IMR-90 (cell line): ENCODE measurements around the gene CCDC88C. TPM values are rescaled to one million over a fixed set of nuclear protein-coding genes. Genes with fewer than 3 reads are reported as not detected.

Source experiments
- ATAC-seq: fragments of 200-7000 bp; cut with Tn5 transposase; 2 replicates; pipeline ENCODE4 v1.9.1; 2020; ENCODE audit warnings: low read depth, mild to moderate bottlenecking, moderate library complexity
- BruUV-seq: library from RNA; stranded (reverse); fragments of 400-500 nt; replicated peaks from 2 replicates; lab custom pipeline; 2021; lab: Mats Ljungman, UMichigan
- CTCF ChIA-PET: fragments of 300-600 bp; formaldehyde crosslinking; extraction: SDS; loops from one replicate; lab custom pipeline; 2021; ENCODE audit warnings: antibody characterized with exemption; lab: Yijun Ruan, JAX
- POLR2A ChIA-PET: fragments of 300-600 bp; sonication (Branson Sonifier 250); formaldehyde crosslinking; loops from one replicate; lab custom pipeline; 2022; ENCODE audit warnings: antibody characterized with exemption; ENCODE audit not compliant: unreplicated experiment; lab: Charles Lee
- DNase-seq: peaks from one replicate; pipeline ENCODE4 v3.0.0; 2013
- H2AFZ ChIP-seq: replicated peaks from 2 replicates; pipeline ENCODE3; 2013; ENCODE audit warnings: low read length, mild to moderate bottlenecking; ENCODE audit not compliant: poor library complexity
- H2AK5ac ChIP-seq: 2 replicates; pipeline ENCODE4 v1.6.1; 2013; ENCODE audit warnings: low read depth, low read length, inconsistent platforms
- H2AK9ac ChIP-seq: replicated peaks from 2 replicates; pipeline ENCODE3; 2013; ENCODE audit warnings: mild to moderate bottlenecking, low read depth, low read length, moderate library complexity; ENCODE audit not compliant: poor library complexity
- H2BK120ac ChIP-seq: 2 replicates; pipeline ENCODE4 v1.6.1; 2013; ENCODE audit warnings: low read depth, low read length, inconsistent platforms
- H2BK15ac ChIP-seq: 3 replicates; pipeline ENCODE4 v1.6.1; 2013; ENCODE audit warnings: low read depth, low read length, inconsistent platforms
- H2BK20ac ChIP-seq: 2 replicates; pipeline ENCODE4 v1.6.1; 2013; ENCODE audit warnings: low read depth, mild to moderate bottlenecking, inconsistent platforms, low read length, moderate library complexity
- H2BK5ac ChIP-seq: 2 replicates; pipeline ENCODE4 v1.6.1; 2013; ENCODE audit warnings: mild to moderate bottlenecking, low read depth, low read length, inconsistent platforms; ENCODE audit not compliant: poor library complexity, severe bottlenecking
- H3K14ac ChIP-seq: replicated peaks from 2 replicates; pipeline ENCODE4 v1.6.1; 2013; ENCODE audit warnings: low read depth, low read length, inconsistent platforms
- H3K18ac ChIP-seq: 2 replicates; pipeline ENCODE4 v1.6.1; 2013; ENCODE audit warnings: low read depth, low read length, control low read depth
- H3K23ac ChIP-seq: 2 replicates; pipeline ENCODE4 v1.6.1; 2013; ENCODE audit warnings: low read depth, low read length, inconsistent platforms
- H3K27ac ChIP-seq: 2 replicates; pipeline ENCODE4 v1.5.1; 2013; ENCODE audit warnings: mild to moderate bottlenecking, control low read depth, low read length; ENCODE audit not compliant: insufficient read depth
- H3K27me3 ChIP-seq: 2 replicates; pipeline ENCODE4 v1.6.1; 2013; ENCODE audit warnings: low read length; ENCODE audit not compliant: control insufficient read depth, insufficient read depth
- H3K36me3 ChIP-seq: 2 replicates; pipeline ENCODE4 v1.6.1; 2013; ENCODE audit warnings: low read length, mixed read lengths; ENCODE audit not compliant: control insufficient read depth, insufficient read depth
- H3K4ac ChIP-seq: 2 replicates; pipeline ENCODE4 v1.6.1; 2013; ENCODE audit warnings: low read depth, low read length, inconsistent platforms
- H3K4me1 ChIP-seq: 2 replicates; pipeline ENCODE4 v1.6.1; 2013; ENCODE audit warnings: low read length, mixed read lengths; ENCODE audit not compliant: control insufficient read depth, insufficient read depth
- H3K4me2 ChIP-seq: 2 replicates; pipeline ENCODE4 v1.6.1; 2013; ENCODE audit warnings: low read depth, mild to moderate bottlenecking, control low read depth, low read length, moderate library complexity
- H3K4me3 ChIP-seq: 2 replicates; pipeline ENCODE4 v1.5.1; 2013; ENCODE audit warnings: low read depth, mild to moderate bottlenecking, control low read depth, low read length, moderate library complexity; ENCODE audit not compliant: insufficient read depth
- H3K56ac ChIP-seq: 2 replicates; pipeline ENCODE4 v1.6.1; 2013; ENCODE audit warnings: low read length, inconsistent platforms; ENCODE audit not compliant: insufficient read depth; ENCODE audit errors: extremely low read depth
- H3K79me1 ChIP-seq, 2 experiments: 2 replicates each; pipeline ENCODE4 v1.6.1; 2013; ENCODE audit warnings: low read length in 2 of 2, inconsistent platforms in 1 of 2, low read depth in 1 of 2
- H3K9ac ChIP-seq: 2 replicates; pipeline ENCODE4 v1.6.1; 2013; ENCODE audit warnings: low read depth, low read length, control low read depth
- H3K9me1 ChIP-seq: 2 replicates; pipeline ENCODE4 v1.6.1; 2013; ENCODE audit warnings: low read length, inconsistent platforms; ENCODE audit not compliant: insufficient read depth
- H3K9me3 ChIP-seq: 2 replicates; pipeline ENCODE4 v1.6.1; 2013; ENCODE audit warnings: low read length; ENCODE audit not compliant: control insufficient read depth, insufficient read depth
- H4K20me1 ChIP-seq: 2 replicates; pipeline ENCODE4 v1.6.1; 2013; ENCODE audit warnings: low read length, inconsistent platforms; ENCODE audit not compliant: insufficient read depth
- H4K5ac ChIP-seq: 2 replicates; pipeline ENCODE4 v1.6.1; 2013; ENCODE audit warnings: mild to moderate bottlenecking, low read depth, low read length, control low read depth
- H4K8ac ChIP-seq, 2 experiments: 2 replicates each; pipeline ENCODE4 v1.6.1; 2013; ENCODE audit warnings: low read depth in 2 of 2, low read length in 2 of 2, control low read depth in 1 of 2, inconsistent platforms in 1 of 2
- H4K91ac ChIP-seq: 2 replicates; pipeline ENCODE4 v1.6.1; 2013; ENCODE audit warnings: low read depth, low read length, inconsistent platforms; ENCODE audit not compliant: insufficient read depth
- BHLHE40 ChIP-seq: fragments of 150-350 bp; IDR thresholded peaks from 2 replicates; pipeline ENCODE4 v1.6.1; 2016; ENCODE audit warnings: mild to moderate bottlenecking, low read depth, low read length
- CEBPB ChIP-seq: IDR thresholded peaks from 2 replicates; pipeline ENCODE4 v1.6.1; 2012; ENCODE audit warnings: low read depth, low read length, improper control_type of control experiment
- CHD1 ChIP-seq: IDR thresholded peaks from 2 replicates; pipeline ENCODE4 v1.6.1; 2012; ENCODE audit warnings: low read depth, low read length, improper control_type of control experiment
- CTCF ChIP-seq: conservative IDR thresholded peaks from 2 replicates; pipeline ENCODE4 v1.5.1; 2012; ENCODE audit warnings: mild to moderate bottlenecking, low read depth, low read length, improper control_type of control experiment
- ELK1 ChIP-seq: fragments of 150-350 bp; IDR thresholded peaks from 2 replicates; pipeline ENCODE4 v1.6.1; 2016; ENCODE audit warnings: low read depth, mild to moderate bottlenecking, low read length, moderate library complexity, borderline replicate concordance
- FOS ChIP-seq: fragments of 150-350 bp; IDR thresholded peaks from 2 replicates; pipeline ENCODE4 v1.6.1; 2016; ENCODE audit warnings: low read depth, low read length
- MAFK ChIP-seq: IDR thresholded peaks from 2 replicates; pipeline ENCODE4 v1.6.1; 2012; ENCODE audit warnings: low read depth, low read length, improper control_type of control experiment
- MXI1 ChIP-seq: IDR thresholded peaks from 2 replicates; pipeline ENCODE4 v1.6.1; 2012; ENCODE audit warnings: low read depth, mild to moderate bottlenecking, low read length, moderate library complexity, borderline replicate concordance
- NFE2L2 ChIP-seq: fragments of 150-350 bp; IDR thresholded peaks from 2 replicates; pipeline ENCODE4 v1.6.1; 2016; ENCODE audit warnings: low read depth, mild to moderate bottlenecking, low read length
- POLR2A ChIP-seq: IDR thresholded peaks from 2 replicates; pipeline ENCODE4 v1.6.1; 2012; ENCODE audit warnings: mild to moderate bottlenecking, low read depth, low read length
- RCOR1 ChIP-seq: IDR thresholded peaks from 2 replicates; pipeline ENCODE4 v1.6.1; 2012; ENCODE audit warnings: mild to moderate bottlenecking, low read length, improper control_type of control experiment; ENCODE audit not compliant: insufficient replicate concordance
- RFX5 ChIP-seq: IDR thresholded peaks from 2 replicates; pipeline ENCODE4 v1.8.0; 2012; ENCODE audit warnings: low read depth, mild to moderate bottlenecking, low read length, moderate library complexity
- SMC3 ChIP-seq: fragments of 150-350 bp; IDR thresholded peaks from 2 replicates; pipeline ENCODE4 v1.6.1; 2016; ENCODE audit warnings: low read depth, mild to moderate bottlenecking, antibody characterized with exemption, low read length, moderate library complexity
- WGBS, 2 experiments: methylation state at CpG; one replicate each; pipeline versions ENCODE4 v1.1.5 to v1.1.7; 2013; ENCODE audit warnings: missing lambda C conversion rate in 2 of 2; ENCODE audit not compliant: insufficient read length in 1 of 2; ENCODE audit errors: extremely low coverage in 2 of 2; 5-methylcytosine and 5-hydroxymethylcytosine counted together
- dilution Hi-C: fragments of 300-500 bp; cut with HindIII; formaldehyde crosslinking; loops from one replicate; pipeline ENCODE4 v1.14.3; 2018; ENCODE audit warnings: low sequenced_read_pairs; ENCODE audit not compliant: unreplicated experiment
- in situ Hi-C: fragments of 300-500 bp; cut with MboI; formaldehyde crosslinking; loops from 3 replicates; pipeline ENCODE4 v1.14.3; 2019; ENCODE audit warnings: low sequenced_read_pairs, inconsistent platforms, mixed read lengths
- intact Hi-C: fragments of 100-400 bp; cut with micrococcal nuclease; formaldehyde crosslinking; loops from 2 replicates; pipeline ENCODE4 v1.10.0; 2022
- polyA plus RNA-seq, 3 experiments: library from polyadenylated mRNA; depleted of rRNA; stranded (reverse); fragments of >200 nt; gene quantifications; 2 replicates each; pipeline ENCODE4 v1.2.3, GENCODE V29; 2012; ENCODE audit warnings: low replicate concordance in 1 of 3
- total RNA-seq: library from RNA; depleted of rRNA; stranded (reverse); fragments of >200 nt; gene quantifications from 2 replicates; pipeline ENCODE4 v1.2.3, GENCODE V29; 2012

The CCDC88C gene
- total and polyA plus RNA-seq, 2 of the 4 experiments (the other 2 are of a cell fraction) = 0.17 to 0.18 TPM

DNA sequence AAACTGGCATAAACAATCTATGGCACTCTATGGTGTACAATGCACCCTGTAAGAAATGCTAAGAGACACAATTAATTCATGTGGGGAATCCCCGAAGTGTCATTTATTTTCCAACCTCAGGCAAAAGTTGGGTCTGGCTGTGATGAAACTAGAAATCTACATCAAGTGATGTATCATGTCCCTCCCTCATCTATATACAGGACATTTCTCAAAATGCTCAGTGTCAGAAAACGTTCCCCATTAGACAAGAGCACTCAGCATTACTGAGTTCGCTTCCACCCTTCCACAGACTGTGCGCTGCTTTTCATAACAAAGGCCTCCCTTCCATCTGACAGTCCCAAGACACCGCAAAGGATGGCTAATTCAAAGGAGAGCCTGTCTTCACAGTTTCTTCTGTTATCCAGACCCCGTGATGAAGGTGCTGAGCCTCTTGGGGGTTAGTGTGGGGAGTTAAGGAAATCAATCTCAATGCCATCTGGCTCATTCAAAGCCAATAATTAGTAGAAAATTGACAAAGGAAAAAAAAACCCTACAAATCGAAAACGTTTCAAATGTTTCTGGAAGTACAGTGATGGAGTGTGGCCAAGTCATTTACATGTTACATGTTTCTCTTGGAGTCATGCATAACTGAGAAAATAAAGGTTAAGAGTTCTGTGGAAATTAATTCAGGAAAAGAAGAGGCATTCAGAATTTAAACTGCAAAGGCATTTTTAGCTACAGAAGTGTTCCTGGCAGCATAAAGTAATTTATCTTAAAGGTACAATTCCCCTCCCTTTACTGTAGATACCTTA is 7.5 kb downstream of the CCDC88C start:
- Histone ChIP-seq H3K79me1 (no peaks in the 10 kb centered on the region), H2BK120ac (no peak overlapping the region), H3K9me3 (no peaks in the 10 kb centered on the region), H2AK5ac (no peak overlapping the region), H3K56ac (no peak overlapping the region), H3K4me2 (no peak overlapping the region), H3K4ac (no peak overlapping the region), H3K9ac (no peak overlapping the region), H2BK20ac (no peak overlapping the region), H3K18ac (no peak overlapping the region), H4K8ac (no peak overlapping the region), H3K9me1 (no peaks in the 10 kb centered on the region), H2AFZ (no peak overlapping the region), H2AK9ac (no peak overlapping the region), H3K27me3 (peaks cover 24% of the 10 kb centered on the region), H3K14ac (no peak overlapping the region), H4K20me1 (no peaks in the 10 kb centered on the region), H2BK15ac (no peak overlapping the region), H3K36me3 (no peaks in the 10 kb centered on the region), H3K4me1 (no peaks in the 10 kb centered on the region), H4K91ac (no peak overlapping the region), H4K5ac (no peak overlapping the region), H2BK5ac (no peak overlapping the region), H3K4me3 (no peak overlapping the region), H3K27ac (no peak overlapping the region), H3K23ac (no peak overlapping the region)
- no peak for DNase-seq
- ATAC-seq = no peak
- BruUV-seq = no TSS peak
- TF ChIP-seq ELK1 (no peak), RFX5 (no peak), CEBPB (no peak), CTCF (no peak), MAFK (no peak), NFE2L2 (no peak), BHLHE40 (no peak), CHD1 (no peak), MXI1 (no peak), FOS (no peak), SMC3 (no peak), RCOR1 (no peak), POLR2A (no peak)
- dilution Hi-C loops = no loop called here
- intact Hi-C loops = no loop called here
- CTCF ChIA-PET = interaction anchor here (0.6 kb wide), 1 partner anchor 94 kb away, joined by 3 read pairs; no protein-coding TSS in a partner anchor
- in situ Hi-C loops = no loop called here
- POLR2A ChIA-PET = no interaction called here
- WGBS, 2 experiments = no CpG with 5 or more reads among the region's 8 CpGs
